ENCODE data around the gene ATP5PO. TPM values are rescaled to one million over a fixed set of nuclear protein-coding genes. Genes with fewer than 3 reads are reported as not detected.

The ATP5PO gene
- polyA plus RNA-seq, 1 donor (not counting 4 experiments of a cell fraction or from before 2014, with no cell fraction given): 359 TPM

GRCh38 chr21:33961061-33961460 is 45.5 kb upstream of the ATP5PO start:
- no peaks in the 10 kb centered on the region for H3K4me1 ChIP-seq (ENCODE audit: control insufficient read depth, extremely low read depth, insufficient read depth, low read length)
- no peak overlapping the region for H3K4me3 ChIP-seq (ENCODE audit: control insufficient read depth in 2 of 3, extremely low read depth in 1 of 3, insufficient read depth in 2 of 3, low read depth in 1 of 3, low read length in 3 of 3)
- no peaks in the 10 kb centered on the region for H4K20me1 ChIP-seq (ENCODE audit: control insufficient read depth, extremely low read depth, insufficient read depth, low read length)
- TF ChIP-seq EZH2 (IDR thresholded peaks at IDR 0.05; ENCODE audit: low read length) (no peak), CTCF (optimal IDR thresholded peaks at IDR 0.05 in 1 of 3, IDR thresholded peaks at IDR 0.05 in 1 of 3, conservative IDR thresholded peaks at IDR 0.05 in 1 of 3; ENCODE audit: extremely low read depth in 1 of 3, insufficient read depth in 2 of 3, low read length in 3 of 3) (no peak)
- no peak overlapping the region for H3K9ac ChIP-seq (ENCODE audit: control insufficient read depth, extremely low read depth, insufficient read depth, low read length)
- H3K9me1 ChIP-seq (ENCODE audit: control insufficient read depth, extremely low read depth, insufficient read depth, low read length): no peaks in the 10 kb centered on the region
- H3K79me2 ChIP-seq (ENCODE audit: control insufficient read depth, insufficient read depth, low read length): no peaks in the 10 kb centered on the region
- no peak for DNase-seq (ENCODE audit: low read depth, low spot score)
- H3K36me3 ChIP-seq (ENCODE audit: control insufficient read depth in 2 of 2, extremely low read depth in 1 of 2, insufficient read depth in 2 of 2, low read length in 2 of 2): no peaks in the 10 kb centered on the region
- FAIRE-seq: no peak
- peaks cover 2% of the 10 kb centered on the region for H3K9me3 ChIP-seq (ENCODE audit: control insufficient read depth, low read depth, low read length)
- H2AFZ ChIP-seq (ENCODE audit: control insufficient read depth, low read length): no peak overlapping the region
- H3K27me3 ChIP-seq (ENCODE audit: control insufficient read depth, extremely low read depth, insufficient read depth, low read length): no peaks in the 10 kb centered on the region
- no peak overlapping the region for H3K27ac ChIP-seq (ENCODE audit: control insufficient read depth, insufficient read depth, low read length)
- dilution Hi-C loops (cut with MboI; ENCODE audit: extremely low pct_ligation_motif_present, low sequenced_read_pairs): no loop called here
- H3K4me2 ChIP-seq (ENCODE audit: control insufficient read depth, extremely low read depth, insufficient read depth, low read depth, low read length): no peak overlapping the region

GRCh38 chr21:33959680-33960079 is 44.1 kb upstream of the ATP5PO start:
- H3K4me3 ChIP-seq (ENCODE audit: control insufficient read depth in 2 of 3, extremely low read depth in 1 of 3, insufficient read depth in 2 of 3, low read depth in 1 of 3, low read length in 3 of 3): no peak overlapping the region
- H3K27ac ChIP-seq (ENCODE audit: control insufficient read depth, insufficient read depth, low read length): no peak overlapping the region
- FAIRE-seq (no peak), DNase-seq (ENCODE audit: low read depth, low spot score) (no peak)
- no peak for TF ChIP-seq EZH2 (IDR thresholded peaks at IDR 0.05; ENCODE audit: low read length)
- H3K27me3 ChIP-seq (ENCODE audit: control insufficient read depth, extremely low read depth, insufficient read depth, low read length): no peaks in the 10 kb centered on the region
- H3K9ac ChIP-seq (ENCODE audit: control insufficient read depth, extremely low read depth, insufficient read depth, low read length): no peak overlapping the region
- H3K4me1 ChIP-seq (ENCODE audit: control insufficient read depth, extremely low read depth, insufficient read depth, low read length): no peaks in the 10 kb centered on the region
- H3K79me2 ChIP-seq (ENCODE audit: control insufficient read depth, insufficient read depth, low read length): no peaks in the 10 kb centered on the region
- H3K36me3 ChIP-seq (ENCODE audit: control insufficient read depth in 2 of 2, extremely low read depth in 1 of 2, insufficient read depth in 2 of 2, low read length in 2 of 2): no peaks in the 10 kb centered on the region
- H3K9me3 ChIP-seq (ENCODE audit: control insufficient read depth, low read depth, low read length): peaks cover 2% of the 10 kb centered on the region
- no peak overlapping the region for H2AFZ ChIP-seq (ENCODE audit: control insufficient read depth, low read length)
- dilution Hi-C loops (cut with MboI; ENCODE audit: extremely low pct_ligation_motif_present, low sequenced_read_pairs): no loop called here
- no peak overlapping the region for H3K4me2 ChIP-seq (ENCODE audit: control insufficient read depth, extremely low read depth, insufficient read depth, low read depth, low read length)
- no peaks in the 10 kb centered on the region for H3K9me1 ChIP-seq (ENCODE audit: control insufficient read depth, extremely low read depth, insufficient read depth, low read length)
- no peaks in the 10 kb centered on the region for H4K20me1 ChIP-seq (ENCODE audit: control insufficient read depth, extremely low read depth, insufficient read depth, low read length)

- no peak for FAIRE-seq
- no peaks in the 10 kb centered on the region for H3K9me1 ChIP-seq (ENCODE audit: control insufficient read depth, extremely low read depth, insufficient read depth, low read length)
- dilution Hi-C loops (cut with MboI; ENCODE audit: extremely low pct_ligation_motif_present, low sequenced_read_pairs): no loop called here
- H3K9ac ChIP-seq (ENCODE audit: control insufficient read depth, extremely low read depth, insufficient read depth, low read length): no peak overlapping the region
- no peaks in the 10 kb centered on the region for H3K9me3 ChIP-seq (ENCODE audit: control insufficient read depth, low read depth, low read length)
- no peaks in the 10 kb centered on the region for H4K20me1 ChIP-seq (ENCODE audit: control insufficient read depth, extremely low read depth, insufficient read depth, low read length)
- H3K27me3 ChIP-seq (ENCODE audit: control insufficient read depth, extremely low read depth, insufficient read depth, low read length): no peaks in the 10 kb centered on the region
- H3K4me3 ChIP-seq (ENCODE audit: control insufficient read depth in 2 of 3, extremely low read depth in 1 of 3, insufficient read depth in 2 of 3, low read depth in 1 of 3, low read length in 3 of 3): no peak overlapping the region
- no peak overlapping the region for H3K27ac ChIP-seq (ENCODE audit: control insufficient read depth, insufficient read depth, low read length)
- H2AFZ ChIP-seq (ENCODE audit: control insufficient read depth, low read length): no peak overlapping the region
- DNase-seq (ENCODE audit: low read depth, low spot score): no peak
- H3K4me2 ChIP-seq (ENCODE audit: control insufficient read depth, extremely low read depth, insufficient read depth, low read depth, low read length): no peak overlapping the region
- TF ChIP-seq EZH2 (IDR thresholded peaks at IDR 0.05; ENCODE audit: low read length): no peak
- TF ChIP-seq CTCF (optimal IDR thresholded peaks at IDR 0.05 in 1 of 3, IDR thresholded peaks at IDR 0.05 in 1 of 3, conservative IDR thresholded peaks at IDR 0.05 in 1 of 3; ENCODE audit: extremely low read depth in 1 of 3, insufficient read depth in 2 of 3, low read length in 3 of 3): no peak
- H3K4me1 ChIP-seq (ENCODE audit: control insufficient read depth, extremely low read depth, insufficient read depth, low read length): no peaks in the 10 kb centered on the region
- H3K36me3 ChIP-seq (ENCODE audit: control insufficient read depth in 2 of 2, extremely low read depth in 1 of 2, insufficient read depth in 2 of 2, low read length in 2 of 2): no peaks in the 10 kb centered on the region
- H3K79me2 ChIP-seq (ENCODE audit: control insufficient read depth, insufficient read depth, low read length): no peaks in the 10 kb centered on the region
Observed at GRCh38 chr21:33954395-33954794, 38.8 kb upstream of the ATP5PO start.
